ENCODE results near the gene PCGF1.

- TF ChIP-seq, protein P1, sequence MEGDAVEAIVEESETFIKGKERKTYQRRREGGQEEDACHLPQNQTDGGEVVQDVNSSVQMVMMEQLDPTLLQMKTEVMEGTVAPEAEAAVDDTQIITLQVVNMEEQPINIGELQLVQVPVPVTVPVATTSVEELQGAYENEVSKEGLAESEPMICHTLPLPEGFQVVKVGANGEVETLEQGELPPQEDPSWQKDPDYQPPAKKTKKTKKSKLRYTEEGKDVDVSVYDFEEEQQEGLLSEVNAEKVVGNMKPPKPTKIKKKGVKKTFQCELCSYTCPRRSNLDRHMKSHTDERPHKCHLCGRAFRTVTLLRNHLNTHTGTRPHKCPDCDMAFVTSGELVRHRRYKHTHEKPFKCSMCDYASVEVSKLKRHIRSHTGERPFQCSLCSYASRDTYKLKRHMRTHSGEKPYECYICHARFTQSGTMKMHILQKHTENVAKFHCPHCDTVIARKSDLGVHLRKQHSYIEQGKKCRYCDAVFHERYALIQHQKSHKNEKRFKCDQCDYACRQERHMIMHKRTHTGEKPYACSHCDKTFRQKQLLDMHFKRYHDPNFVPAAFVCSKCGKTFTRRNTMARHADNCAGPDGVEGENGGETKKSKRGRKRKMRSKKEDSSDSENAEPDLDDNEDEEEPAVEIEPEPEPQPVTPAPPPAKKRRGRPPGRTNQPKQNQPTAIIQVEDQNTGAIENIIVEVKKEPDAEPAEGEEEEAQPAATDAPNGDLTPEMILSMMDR (IDR thresholded peaks at IDR 0.05; ENCODE audit: insufficient read depth, low read length) = no peak
- no peak; the same call in 1 of the 2 replicates for TF ChIP-seq POLR2AphosphoS5 (IDR thresholded peaks at IDR 0.05; ENCODE audit: low read depth)
Measured at GRCh38 chr2:74533464-74533863, 26.0 kb upstream of the PCGF1 start.

Data from HL-60 (cell line).